Prostate gland (tissue), 2 donors: ENCODE measurements around the gene NRM. TPM values are rescaled to one million over a fixed set of nuclear protein-coding genes. Genes with fewer than 3 reads are reported as not detected.

Experiments
- DNase-seq: peaks from one replicate; pipeline ENCODE4 v3.0.0-alpha.2; 2019; ENCODE audit warnings: low spot score
- H3K27ac ChIP-seq, 2 donors: fragments of 200-600 bp; sonication (generic); 2 replicates each; pipeline ENCODE4 v1.5.1; 2017 to 2019
- H3K27me3 ChIP-seq: fragments of 200-600 bp; sonication (generic); replicated peaks from 2 replicates; pipeline ENCODE4 v1.5.1; 2019; ENCODE audit not compliant: insufficient read depth
- H3K36me3 ChIP-seq, 2 donors: fragments of 200-600 bp; sonication (generic); 1 replicate in 1 of 2; 2 replicates in 1 of 2; pipeline versions ENCODE4 v1.5.1 to v1.8.1; 2017 to 2019
- H3K4me1 ChIP-seq: fragments of 200-600 bp; sonication (generic); replicated peaks from 2 replicates; pipeline ENCODE4 v1.5.1; 2019
- H3K4me3 ChIP-seq, 2 donors: fragments of 200-600 bp; sonication (generic); 2 replicates each; pipeline ENCODE4 v1.5.1; 2017 to 2019
- H3K9me3 ChIP-seq: fragments of 200-600 bp; sonication (generic); 2 replicates; pipeline ENCODE4 v1.5.1; 2017
- CTCF ChIP-seq, 4 experiments: fragments of 200-600 bp in 2 of 4; fragments of 450-650 bp in 2 of 4; sonication (generic) in 2 of 4; IDR thresholded peaks; 1 replicate in 3 of 4; 2 replicates in 1 of 4; pipeline ENCODE4 v1.5.1; 2016 to 2019; ENCODE audit warnings: antibody characterized with exemption in 4 of 4, mild to moderate bottlenecking in 2 of 4, moderate library complexity in 2 of 4
- POLR2A ChIP-seq: fragments of 450-650 bp; IDR thresholded peaks from one replicate; pipeline ENCODE4 v1.6.1; 2016; ENCODE audit warnings: antibody characterized with exemption, mild to moderate bottlenecking
- POLR2AphosphoS5 ChIP-seq: sonication (generic); formaldehyde crosslinking; IDR thresholded peaks from one replicate; pipeline ENCODE4 v1.6.1; 2017; ENCODE audit warnings: antibody characterized with exemption
- WGBS: methylation state at CpG from one replicate; pipeline ENCODE4 v1.1.5; 2018; 5-methylcytosine and 5-hydroxymethylcytosine counted together
- intact Hi-C: fragments of 100-400 bp; cut with DNase I; formaldehyde crosslinking; loops from one replicate; pipeline ENCODE4 v1.14.2; 2022
- total RNA-seq, 2 donors: library from RNA; depleted of rRNA; stranded (reverse); fragments of >200 nt; gene quantifications; one replicate each; pipeline ENCODE4 v1.1.0, GENCODE V29; 2016

The NRM gene
- total RNA-seq, 2 donors from 2014 or later, result 5.9 to 7.3 TPM

- WGBS, result 2% methylated on average over 41 of the region's 41 CpGs
- TF ChIP-seq POLR2A (peak; percentile 59), POLR2AphosphoS5 (peak; percentile 8), CTCF (IDR thresholded peaks at IDR 0.05) (no peak)
- Histone ChIP-seq H3K27me3 (no peaks in the 10 kb centered on the region), H3K36me3 (no peaks in the 10 kb centered on the region), H3K4me3 (peak within 1 kb of the TSS; percentile 66 to 88), H3K27ac (peak within 1 kb of the TSS; percentile 92 to 97), H3K4me1 (peaks cover 4% of the 10 kb centered on the region), H3K9me3 (no peaks in the 10 kb centered on the region)
- DNase-seq, result peak; percentile 69
- intact Hi-C loops, result loop anchor here (2.0 to 5.0 kb wide), 2 partner anchors 35 to 69 kb away; partner anchors contain the start of genes MRPS18B, PPP1R10 and TUBB
Measured at GRCh38 chr6:30686009-30686907, 4.5 kb downstream of the NRM start, which contains the start of gene PPP1R18. Gene PPP1R18, minus strand, starts transcription at chr6:30686645. Its CDS starts 627 bp downstream, at chr6:30686018.

GRCh38 chr6:30685157-30686008, 5.4 kb downstream of the NRM start:
- Histone ChIP-seq H3K4me3 (peak overlapping the region; percentile 66 to 88), H3K27me3 (no peaks in the 10 kb centered on the region), H3K4me1 (peaks cover 4% of the 10 kb centered on the region), H3K27ac (peak overlapping the region; percentile 92 to 97), H3K9me3 (no peaks in the 10 kb centered on the region), H3K36me3 (no peaks in the 10 kb centered on the region)
- WGBS, result 54% methylated on average over 27 of the region's 29 CpGs
- DNase-seq, result no peak
- no peak for TF ChIP-seq POLR2A
- TF ChIP-seq CTCF (IDR thresholded peaks at IDR 0.05), result no peak
- no peak for TF ChIP-seq POLR2AphosphoS5
- intact Hi-C loops, result loop anchor here (2.0 to 5.0 kb wide), 2 partner anchors 35 to 68 kb away; partner anchors contain the start of genes MRPS18B, PPP1R10 and TUBB

- intact Hi-C loops, result loop anchor here (5.0 kb wide), 1 partner anchor 67 kb away; the partner anchor contains the start of genes MRPS18B and PPP1R10
- H3K9me3 ChIP-seq, result no peaks in the 10 kb centered on the region
- peak overlapping the region; percentile 92 to 97 for H3K27ac ChIP-seq
- no peaks in the 10 kb centered on the region for H3K36me3 ChIP-seq
- H3K27me3 ChIP-seq, result no peaks in the 10 kb centered on the region
- H3K4me3 ChIP-seq, result peak overlapping the region; percentile 66 to 88
- DNase-seq, result no peak
- H3K4me1 ChIP-seq, result peaks cover 4% of the 10 kb centered on the region
- WGBS, result 48% methylated on average over 21 of the region's 21 CpGs
- TF ChIP-seq POLR2A (no peak), CTCF (IDR thresholded peaks at IDR 0.05) (no peak), POLR2AphosphoS5 (no peak)
Measured at GRCh38 chr6:30684386-30685156, 6.2 kb downstream of the NRM start.

GRCh38 chr6:30683980-30684338, 6.8 kb downstream of the NRM start:
- H3K4me1 ChIP-seq, result peaks cover 4% of the 10 kb centered on the region
- 30% methylated on average over 2 of the region's 2 CpGs for WGBS

More at GRCh38 chr6:30683980-30684338, 6.8 kb downstream of the NRM start:
- TF ChIP-seq POLR2A (no peak), POLR2AphosphoS5 (no peak), CTCF (IDR thresholded peaks at IDR 0.05) (no peak)
- intact Hi-C loops, result no loop called here
- H3K36me3 ChIP-seq, result no peaks in the 10 kb centered on the region
- H3K27ac ChIP-seq, result peak overlapping the region; percentile 92 to 97
- no peak for DNase-seq
- H3K9me3 ChIP-seq, result no peaks in the 10 kb centered on the region
- no peaks in the 10 kb centered on the region for H3K27me3 ChIP-seq
- H3K4me3 ChIP-seq, result peak overlapping the region; percentile 66 to 88
